ENCODE data around the gene IL36G. TPM values are rescaled to one million over a fixed set of nuclear protein-coding genes. Genes with fewer than 3 reads are reported as not detected.

Gene IL36G
- total and polyA plus RNA-seq, 10 donors, result 0.09 TPM; not detected in 9

GRCh38 chr2:112996635-112997034, 18.8 kb downstream of the IL36G start:
- no peaks in the 10 kb centered on the region for H3K27me3 ChIP-seq (replicated peaks in 1 of 7)
- no peak for DNase-seq
- peak overlapping the region in 1 of 8 donors; percentile 22 for H3K27ac ChIP-seq
- intact Hi-C loops (cut with DNase I; ENCODE audit: low total_unique reads), result no loop called here
- peaks cover 0 to 8% (median 0%) of the 10 kb centered on the region in 6 donors for H3K4me1 ChIP-seq
- 34 to 71% (median 49%) methylated on average over 5 to 6 of the region's 6 CpGs for WGBS, 5 donors
- peak in 1 of 3 donors; percentile 9 for TF ChIP-seq POLR2AphosphoS5 (IDR thresholded peaks at IDR 0.05)
- no peak for TF ChIP-seq POLR2A (IDR thresholded peaks at IDR 0.05)
- TF ChIP-seq CTCF (IDR thresholded peaks at IDR 0.05 in 8 of 11, conservative IDR thresholded peaks at IDR 0.05 in 3 of 11), result no peak
- no peaks in the 10 kb centered on the region for H3K36me3 ChIP-seq
- no peak overlapping the region for H3K4me3 ChIP-seq
- peaks cover 0 to 49% (median 40%) of the 10 kb centered on the region in 8 donors for H3K9me3 ChIP-seq

GRCh38 chr2:112997151-112997550, 19.3 kb downstream of the IL36G start:
- Histone ChIP-seq H3K27me3 (replicated peaks in 1 of 7) (no peaks in the 10 kb centered on the region), H3K36me3 (no peaks in the 10 kb centered on the region), H3K9me3 (peaks cover 0 to 49% (median 36%) of the 10 kb centered on the region in 8 donors), H3K27ac (no peak overlapping the region), H3K4me1 (peaks cover 0 to 8% (median 0%) of the 10 kb centered on the region in 6 donors), H3K4me3 (no peak overlapping the region)
- intact Hi-C loops (cut with DNase I; ENCODE audit: low total_unique reads), result no loop called here
- no peak for DNase-seq
- no peak for TF ChIP-seq CTCF (IDR thresholded peaks at IDR 0.05 in 8 of 11, conservative IDR thresholded peaks at IDR 0.05 in 3 of 11)
- TF ChIP-seq POLR2AphosphoS5 (IDR thresholded peaks at IDR 0.05), result no peak
- TF ChIP-seq POLR2A (IDR thresholded peaks at IDR 0.05), result no peak
- WGBS, 5 donors, result 74 to 85% (median 84%) methylated on average over 1 of the region's 1 CpG

- H3K4me3 ChIP-seq, result no peak overlapping the region
- no peaks in the 10 kb centered on the region for H3K36me3 ChIP-seq
- DNase-seq, result no peak
- H3K9me3 ChIP-seq, result peaks cover 0 to 39% (median 25%) of the 10 kb centered on the region in 8 donors
- 77 to 88% (median 81%) methylated on average over 1 of the region's 1 CpG for WGBS, 5 donors
- intact Hi-C loops (cut with DNase I; ENCODE audit: low total_unique reads), result no loop called here
- no peak for TF ChIP-seq POLR2AphosphoS5 (IDR thresholded peaks at IDR 0.05)
- no peak for TF ChIP-seq CTCF (IDR thresholded peaks at IDR 0.05 in 8 of 11, conservative IDR thresholded peaks at IDR 0.05 in 3 of 11)
- no peak for TF ChIP-seq POLR2A (IDR thresholded peaks at IDR 0.05)
- H3K4me1 ChIP-seq, result peaks cover 0 to 8% (median 0%) of the 10 kb centered on the region in 6 donors
- H3K27me3 ChIP-seq (replicated peaks in 1 of 7), result no peaks in the 10 kb centered on the region
- H3K27ac ChIP-seq, result no peak overlapping the region
These were observed 22.6 kb downstream of the IL36G start for GRCh38 chr2:113000436-113000835.

- Histone ChIP-seq H3K9me3 (peaks cover 0 to 39% (median 25%) of the 10 kb centered on the region in 8 donors), H3K27ac (no peak overlapping the region), H3K4me1 (no peaks in the 10 kb centered on the region), H3K27me3 (replicated peaks in 1 of 7) (no peaks in the 10 kb centered on the region), H3K36me3 (no peaks in the 10 kb centered on the region), H3K4me3 (no peak overlapping the region)
- WGBS, 5 donors, result 68 to 85% (median 73%) methylated on average over 2 of the region's 2 CpGs
- TF ChIP-seq CTCF (IDR thresholded peaks at IDR 0.05 in 8 of 11, conservative IDR thresholded peaks at IDR 0.05 in 3 of 11) (no peak), POLR2A (IDR thresholded peaks at IDR 0.05) (no peak)
- intact Hi-C loops (cut with DNase I; ENCODE audit: low total_unique reads), result no loop called here
- DNase-seq, result no peak
These were observed 24.9 kb downstream of the IL36G start for GRCh38 chr2:113002677-113003076.

Data from spleen (tissue), 11 donors.